IPS-18c (cell line): ENCODE measurements around the gene VPS72.
"Not testable (repeated sequence)": the region's sequence is repeated elsewhere in the genome, so short reads cannot be mapped to it uniquely, and the experiment has no call there.

ENCODE experiments used
- H3K4me3 ChIP-seq: 2 replicates; pipeline ENCODE4 v1.7.0; 2013; ENCODE audit warnings: low read depth, mild to moderate bottlenecking, low read length, moderate library complexity; ENCODE audit not compliant: insufficient read depth
- H3K9me3 ChIP-seq: one replicate; pipeline ENCODE4 v1.6.1; 2013; ENCODE audit warnings: mild to moderate bottlenecking, low read length, moderate library complexity; ENCODE audit not compliant: control insufficient read depth, insufficient read depth

VPS72 gene, protein sequence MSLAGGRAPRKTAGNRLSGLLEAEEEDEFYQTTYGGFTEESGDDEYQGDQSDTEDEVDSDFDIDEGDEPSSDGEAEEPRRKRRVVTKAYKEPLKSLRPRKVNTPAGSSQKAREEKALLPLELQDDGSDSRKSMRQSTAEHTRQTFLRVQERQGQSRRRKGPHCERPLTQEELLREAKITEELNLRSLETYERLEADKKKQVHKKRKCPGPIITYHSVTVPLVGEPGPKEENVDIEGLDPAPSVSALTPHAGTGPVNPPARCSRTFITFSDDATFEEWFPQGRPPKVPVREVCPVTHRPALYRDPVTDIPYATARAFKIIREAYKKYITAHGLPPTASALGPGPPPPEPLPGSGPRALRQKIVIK

DNA sequence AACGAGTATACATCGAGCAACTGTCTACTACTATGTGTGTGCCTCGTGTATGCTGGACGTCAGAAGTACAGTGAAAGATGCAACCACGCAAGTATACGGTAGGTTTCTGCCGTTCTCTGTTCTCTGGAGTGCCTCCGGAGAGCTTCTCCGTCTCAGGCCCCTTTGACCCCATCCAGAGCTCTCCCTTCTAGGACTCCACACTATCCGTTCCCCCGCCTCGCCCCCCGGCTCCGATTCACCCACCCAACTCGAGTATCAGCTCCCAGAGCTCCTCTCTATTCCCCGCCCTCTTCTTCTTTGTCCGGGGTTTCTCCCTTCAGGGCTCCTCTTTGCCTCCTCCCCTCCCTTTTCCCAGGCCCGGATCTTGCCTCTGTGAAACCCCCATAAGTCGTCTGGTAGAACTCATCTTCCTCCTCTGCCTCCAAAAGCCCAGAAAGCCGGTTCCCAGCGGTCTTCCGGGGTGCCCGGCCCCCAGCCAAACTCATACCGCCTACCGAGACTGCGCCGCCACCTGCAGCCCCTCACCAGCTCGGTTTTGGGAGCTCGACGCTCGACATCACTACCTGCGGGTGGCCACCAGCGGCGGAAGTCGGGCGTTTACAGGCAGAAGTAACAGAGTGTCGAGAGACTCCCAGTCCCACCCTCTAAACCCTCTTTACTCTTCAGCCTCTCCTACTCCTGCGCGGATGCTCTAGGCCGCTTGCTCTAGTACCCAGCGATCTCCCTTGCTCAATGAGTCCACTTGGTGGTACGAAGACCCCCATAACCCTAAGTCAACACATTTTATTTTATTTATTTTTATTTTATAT lies at the start of gene VPS72:
VPS72 (minus strand) TSS at position 561 of the 809 bp plus-strand sequence; CDS start at position 485, 76 bp downstream.
- Histone ChIP-seq H3K9me3 (peaks cover 2% of the 10 kb centered on the region), H3K4me3 (peak within 1 kb of the TSS; percentile 99)

DNA sequence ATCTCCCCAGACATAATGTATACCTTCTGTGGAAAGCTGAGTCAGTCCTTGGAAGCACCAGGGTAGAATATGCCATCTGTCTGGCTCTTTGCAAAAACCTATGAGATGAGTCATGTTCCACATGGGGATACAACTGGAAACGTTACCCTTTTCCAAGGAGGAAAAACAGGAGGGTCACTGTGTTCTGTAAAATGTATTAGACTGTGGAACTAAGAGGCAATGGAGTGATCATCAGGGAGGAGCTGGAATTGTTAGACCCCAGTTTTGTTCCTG lies 48.4 kb upstream of the VPS72 start:
- H3K4me3 ChIP-seq = no peak overlapping the region
- H3K9me3 ChIP-seq = no peaks in the 10 kb centered on the region

DNA sequence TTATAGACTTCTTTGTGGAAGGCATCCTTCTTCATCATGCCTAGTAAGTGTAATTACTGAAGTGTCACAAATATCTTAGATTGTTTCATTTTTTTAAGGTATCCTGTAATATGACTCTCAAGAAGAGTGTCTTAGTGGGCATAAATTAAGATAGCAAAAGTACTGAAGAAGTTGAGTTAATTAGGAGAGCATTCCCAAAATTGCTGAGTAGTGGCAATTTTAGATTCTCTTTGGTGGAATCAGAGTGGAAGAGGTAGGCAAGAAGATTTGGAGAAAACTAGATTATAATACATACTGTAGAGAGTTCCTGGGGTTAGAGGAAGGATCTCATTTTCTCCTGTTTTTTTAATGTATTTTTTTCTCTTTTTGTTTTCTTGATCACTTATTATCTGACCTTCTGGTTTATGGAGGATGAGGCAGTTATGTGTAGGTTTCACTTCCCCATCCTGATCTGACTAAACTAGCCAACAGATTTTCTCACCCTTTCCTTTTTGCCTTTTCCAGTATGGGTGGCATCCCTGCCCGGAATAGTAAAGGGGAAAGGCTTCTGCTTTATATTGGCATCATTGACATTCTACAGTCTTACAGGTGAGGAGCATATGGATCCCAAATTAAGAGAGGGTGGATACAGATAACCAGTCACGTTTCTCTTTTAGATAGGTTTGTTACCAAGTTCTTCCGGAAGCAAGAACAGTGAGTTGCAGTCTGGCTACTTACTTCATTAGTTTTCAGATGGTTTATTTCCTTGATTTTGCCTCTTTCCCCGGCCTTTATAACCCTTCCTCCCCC lies 47.9 kb upstream of the VPS72 start:
- no peaks in the 10 kb centered on the region for H3K9me3 ChIP-seq
- no peak overlapping the region for H3K4me3 ChIP-seq

DNA sequence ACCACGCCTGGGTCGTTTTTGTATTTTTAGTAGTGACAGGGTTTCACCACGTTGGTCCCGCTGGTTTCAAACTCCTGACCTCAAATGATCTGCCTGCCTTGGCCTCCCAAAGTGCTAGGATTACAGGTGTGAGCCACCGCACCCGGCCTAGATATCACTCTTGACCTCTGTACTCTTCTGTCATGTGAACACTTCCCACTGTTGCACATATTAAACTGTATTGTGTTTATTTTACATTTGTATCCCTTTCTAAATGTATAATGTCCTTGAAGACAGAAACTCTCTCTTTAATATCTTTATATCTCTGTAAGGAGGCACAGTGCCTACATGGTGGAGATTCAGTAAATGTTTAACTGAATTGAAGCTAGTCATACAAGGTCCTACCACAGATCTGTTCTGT lies 45.2 kb upstream of the VPS72 start:
- no peak overlapping the region for H3K4me3 ChIP-seq
- H3K9me3 ChIP-seq = peaks cover 3% of the 10 kb centered on the region

DNA sequence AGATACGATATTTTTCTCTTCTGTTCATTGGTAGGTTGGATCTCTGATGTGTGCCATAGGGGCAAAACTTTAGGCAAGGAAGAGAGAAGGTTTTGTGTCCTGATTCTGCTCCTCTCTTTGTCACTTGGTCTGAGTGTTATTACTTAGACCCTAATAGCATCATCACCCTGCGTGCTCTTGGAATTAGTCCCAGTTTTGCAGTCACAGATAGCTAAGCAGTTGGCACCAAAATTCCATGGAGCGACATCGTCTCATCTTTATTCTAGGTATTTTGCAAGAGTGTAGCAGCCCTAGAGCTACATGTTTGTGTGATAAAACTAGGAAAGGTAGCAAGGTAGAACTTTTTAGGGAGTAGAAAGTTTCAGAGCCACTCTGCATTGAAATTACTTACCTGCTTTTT lies 32.1 kb upstream of the VPS72 start:
- Histone ChIP-seq H3K9me3 (peaks cover 3% of the 10 kb centered on the region), H3K4me3 (no peak overlapping the region; the same call in 1 of the 2 replicates)

DNA sequence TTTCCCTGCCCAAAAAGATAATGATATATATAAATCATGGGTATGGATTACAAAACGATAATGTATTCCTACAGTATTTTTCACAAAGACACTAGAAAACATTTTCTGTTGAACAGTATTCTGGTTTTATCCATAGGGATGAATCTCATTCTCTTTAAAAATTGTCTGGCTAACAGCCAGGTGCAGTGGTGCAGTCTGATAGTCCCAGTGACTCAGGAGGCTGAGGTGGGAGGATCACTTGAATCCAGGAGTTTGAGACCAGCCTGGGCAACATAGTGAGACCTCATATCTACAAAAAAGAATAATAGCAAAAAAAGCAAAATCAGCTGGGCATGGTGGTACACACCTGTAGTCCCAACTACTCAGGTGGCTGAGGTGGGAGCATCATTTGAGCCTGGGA lies 31.6 kb upstream of the VPS72 start:
- Histone ChIP-seq H3K9me3 (peaks cover 3% of the 10 kb centered on the region), H3K4me3 (no peak overlapping the region)

DNA sequence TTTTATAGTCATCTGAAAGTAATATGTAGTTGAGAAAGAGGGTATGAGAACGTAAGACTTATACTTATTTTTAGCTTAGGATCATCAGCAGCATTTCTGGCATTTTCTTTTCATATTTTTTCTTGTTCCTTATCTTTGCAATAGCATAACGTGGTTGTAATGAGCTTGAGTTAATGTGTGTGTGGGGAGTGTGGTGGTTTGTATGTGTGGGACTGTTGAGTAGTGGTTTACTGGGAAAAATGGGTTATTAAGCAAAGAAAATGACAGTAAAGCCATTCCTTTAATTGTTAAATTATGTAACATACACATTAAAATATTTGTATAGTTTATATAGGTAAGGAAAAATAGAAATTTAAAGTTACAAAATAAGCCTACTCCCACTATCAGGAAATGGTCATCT lies 23.6 kb upstream of the VPS72 start:
- H3K4me3 ChIP-seq = no peak overlapping the region
- no peaks in the 10 kb centered on the region for H3K9me3 ChIP-seq

DNA sequence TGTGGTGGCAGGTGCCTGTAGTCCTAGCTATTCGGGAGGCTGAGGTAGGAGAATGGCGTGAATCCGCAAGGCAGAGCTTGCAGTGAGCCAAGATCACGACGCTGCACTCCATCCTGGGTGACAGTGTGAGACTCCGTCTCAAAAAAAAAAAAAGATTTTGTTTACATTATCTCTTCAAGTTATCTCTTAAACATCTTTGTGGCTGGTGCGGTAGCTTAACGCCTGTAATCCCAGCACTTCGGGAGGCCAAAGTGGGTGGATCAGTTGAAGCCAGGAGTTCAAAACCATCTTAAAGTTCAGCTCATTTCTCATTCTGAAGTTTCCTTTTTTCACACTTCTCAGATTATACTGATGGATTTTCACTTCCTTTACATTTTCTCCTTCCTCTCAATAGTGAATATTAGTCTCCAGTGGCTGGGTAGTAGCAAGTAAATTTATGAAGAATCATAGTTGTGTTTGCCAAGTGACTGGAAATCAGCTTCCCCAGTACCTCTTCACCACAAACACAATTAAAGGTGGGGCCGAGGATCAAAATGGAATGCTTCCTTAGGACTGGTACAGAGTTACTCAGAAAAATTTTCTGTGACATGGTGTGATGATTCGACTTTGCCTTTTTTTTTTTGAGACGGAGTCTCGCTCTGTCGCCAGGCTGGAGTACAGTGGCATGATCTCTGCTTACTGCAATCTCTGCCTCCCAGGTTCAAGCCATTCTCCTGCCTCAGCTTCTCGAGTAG lies 22.1 kb upstream of the VPS72 start:
- Histone ChIP-seq H3K4me3 (no peak overlapping the region), H3K9me3 (no peaks in the 10 kb centered on the region)

DNA sequence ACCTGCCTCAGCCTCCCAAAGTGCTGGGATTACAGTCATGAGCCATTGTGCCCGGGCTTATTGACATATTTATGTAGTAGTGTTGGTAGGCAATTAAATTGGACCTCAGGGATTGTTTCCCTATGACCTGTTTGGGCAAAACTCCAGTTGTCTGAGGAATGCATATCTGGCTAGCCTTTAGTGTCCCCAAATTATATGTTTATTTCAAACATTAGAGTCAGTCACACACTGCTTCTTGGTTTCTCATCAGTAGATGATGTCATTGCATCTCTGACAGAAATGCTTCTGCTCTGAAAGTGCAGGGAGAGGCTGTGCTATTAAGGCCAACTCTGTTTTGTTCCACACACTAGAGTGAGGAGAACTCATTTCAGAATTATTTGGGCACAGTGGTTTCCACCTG lies 20.8 kb upstream of the VPS72 start:
- Histone ChIP-seq H3K4me3 (no peak overlapping the region), H3K9me3 (no peaks in the 10 kb centered on the region)

DNA sequence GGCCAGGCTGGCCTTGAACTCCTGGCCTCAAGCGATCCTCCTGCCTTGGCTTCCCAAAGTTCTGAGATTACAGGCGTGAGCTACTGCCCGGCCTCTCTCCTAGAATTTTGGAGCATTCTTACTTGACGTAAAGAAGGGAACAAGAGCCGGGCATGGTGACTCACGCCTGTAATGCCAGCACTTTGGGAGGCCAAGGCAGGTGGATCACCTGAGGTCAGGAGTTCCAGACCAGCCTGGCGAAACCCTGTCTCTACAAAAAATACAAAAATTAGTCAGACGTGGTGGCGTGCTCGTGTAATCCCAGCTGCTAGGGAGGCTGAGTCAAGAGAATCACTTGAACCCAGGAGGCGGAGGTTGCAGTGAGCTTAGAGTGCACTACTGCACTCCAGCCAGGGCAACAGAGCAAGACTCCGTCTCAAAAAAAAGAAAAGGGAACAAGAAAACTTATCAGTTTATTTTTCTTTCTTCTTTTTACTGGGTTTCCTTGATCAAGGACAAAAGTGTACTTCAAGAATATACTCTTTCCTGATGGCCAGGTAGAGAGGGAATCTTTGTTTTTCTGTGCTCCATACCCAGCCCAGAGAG lies 15.5 kb upstream of the VPS72 start:
- not testable (repeated sequence) for H3K4me3 ChIP-seq, H3K9me3 ChIP-seq

DNA sequence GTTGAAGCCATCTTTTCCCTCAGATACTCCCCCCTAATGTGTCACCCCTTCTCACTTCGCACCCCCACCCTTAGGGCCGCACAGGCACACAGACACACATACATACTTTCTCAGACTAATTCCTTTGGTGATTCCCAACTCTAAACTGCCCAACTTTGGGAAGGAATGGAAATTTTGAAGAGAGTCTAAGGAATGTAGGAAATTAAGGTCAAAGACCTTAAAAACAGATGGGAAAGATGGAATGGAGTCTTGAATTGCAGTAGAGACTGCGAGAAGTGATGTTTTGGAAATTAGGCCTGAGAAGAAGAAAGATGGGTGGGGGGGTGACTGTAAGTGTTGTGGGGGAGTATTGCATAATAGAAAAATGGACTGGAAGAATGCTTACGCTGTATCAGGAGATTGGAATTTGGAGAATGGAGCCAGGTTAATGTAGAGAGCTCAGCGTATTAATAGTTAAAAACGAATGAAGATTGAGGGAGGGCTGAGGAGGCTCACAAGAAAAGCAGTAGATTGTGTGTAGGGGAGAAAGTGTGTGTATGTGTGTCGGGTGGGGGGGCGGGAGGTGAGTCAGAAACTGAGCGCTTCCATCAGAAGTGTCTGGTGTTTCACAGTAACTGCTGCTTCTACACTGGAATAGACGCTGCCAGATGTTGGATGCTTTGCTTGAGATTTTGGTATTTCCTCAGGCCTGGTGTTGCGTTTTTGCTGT lies 10.0 kb upstream of the VPS72 start:
- Histone ChIP-seq H3K4me3 (peak overlapping the region; percentile 100), H3K9me3 (no peaks in the 10 kb centered on the region)

DNA sequence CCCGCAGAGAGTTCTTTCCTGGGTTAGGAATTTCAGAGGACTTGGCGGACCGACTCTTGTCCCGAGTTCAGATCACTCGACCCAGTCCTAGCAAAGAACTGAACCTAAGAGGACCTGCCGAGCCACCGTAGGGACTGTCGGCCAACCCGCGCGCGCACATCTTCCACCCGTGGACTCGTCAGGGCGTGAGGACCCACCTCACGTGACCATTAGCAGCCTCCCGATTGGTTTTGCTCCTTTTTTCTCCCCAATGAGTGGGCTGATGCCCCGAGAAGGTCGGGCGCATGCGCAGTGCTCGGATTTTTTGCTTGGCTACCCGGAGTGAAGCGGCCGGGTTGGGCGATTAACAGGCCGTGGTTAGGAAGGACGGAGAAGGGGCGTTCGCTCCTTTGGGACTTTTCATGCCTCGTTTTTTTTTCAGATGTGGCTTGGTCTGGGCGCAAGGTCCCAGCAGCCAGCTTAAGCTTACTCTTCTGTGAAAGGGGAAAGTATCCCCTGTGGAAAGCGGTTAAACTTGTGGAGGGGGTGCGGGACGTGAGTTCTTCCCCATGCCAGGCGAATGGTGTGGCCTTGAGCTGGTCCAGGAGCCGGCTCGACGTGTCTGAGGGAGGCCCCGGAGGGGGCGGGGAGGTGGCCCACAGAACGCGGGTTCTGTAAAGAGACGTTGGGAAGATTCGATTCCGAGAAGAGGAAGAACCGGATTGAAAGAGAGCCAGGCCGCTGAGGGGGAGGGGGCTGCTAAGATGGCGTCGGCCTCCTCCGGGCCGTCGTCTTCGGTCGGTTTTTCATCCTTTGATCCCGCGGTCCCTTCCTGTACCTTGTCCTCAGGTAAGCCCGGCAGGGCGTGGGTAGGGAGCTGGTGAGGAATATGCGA lies 8.5 kb upstream of the VPS72 start, which contains the start of gene PIP5K1A:
PIP5K1A (plus strand) TSS at position 299 of the 874 bp plus-strand sequence; CDS start at position 744, 445 bp downstream.
- peak within 1 kb of the TSS; percentile 100 for H3K4me3 ChIP-seq
- H3K9me3 ChIP-seq = no peaks in the 10 kb centered on the region

DNA sequence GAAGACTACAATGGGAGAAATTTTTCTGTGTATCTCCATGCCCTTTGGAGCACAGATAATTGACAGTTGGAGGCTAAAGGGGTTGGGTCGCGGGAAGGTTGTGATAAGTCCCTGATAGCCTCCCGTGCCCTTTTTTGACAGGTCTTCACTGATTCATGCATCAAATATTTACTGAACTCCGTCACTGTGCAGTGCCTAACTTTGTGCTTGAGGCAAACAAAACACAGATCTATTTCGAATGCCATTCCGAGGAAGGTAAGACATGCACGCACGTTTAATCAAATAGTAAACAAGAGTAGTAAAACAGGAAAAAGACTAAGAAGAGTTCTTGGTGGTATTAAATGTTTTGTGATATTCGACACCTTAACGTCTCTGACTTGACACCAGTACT lies 7.9 kb upstream of the VPS72 start:
- peak overlapping the region; percentile 100 for H3K4me3 ChIP-seq
- H3K9me3 ChIP-seq = no peaks in the 10 kb centered on the region

DNA sequence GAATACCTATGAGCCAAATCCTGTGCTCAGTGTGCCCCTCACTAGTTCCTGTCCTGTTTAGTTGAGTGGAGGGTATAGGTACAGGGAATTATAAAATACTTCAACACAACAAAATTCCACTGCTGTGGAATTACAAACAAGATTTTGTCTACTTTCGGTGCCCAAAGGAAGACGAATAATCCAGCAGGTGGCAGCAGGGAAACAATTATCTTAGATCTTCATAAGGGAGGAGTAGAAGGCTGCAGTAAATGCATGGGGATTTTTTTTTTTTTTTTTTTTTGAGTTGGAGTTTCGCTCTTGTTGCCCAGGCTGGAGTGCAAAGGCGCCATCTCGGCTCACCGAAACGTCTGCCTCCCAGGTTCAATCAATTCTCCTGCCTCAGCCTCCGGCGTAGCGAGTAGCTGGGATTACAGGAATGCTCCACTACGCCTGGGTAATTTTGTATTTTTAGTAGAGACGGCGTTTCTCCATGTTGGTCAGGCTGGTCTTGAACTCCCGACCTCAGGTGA lies 6.3 kb upstream of the VPS72 start:
- Histone ChIP-seq H3K4me3 (no peak overlapping the region), H3K9me3 (no peaks in the 10 kb centered on the region)

DNA sequence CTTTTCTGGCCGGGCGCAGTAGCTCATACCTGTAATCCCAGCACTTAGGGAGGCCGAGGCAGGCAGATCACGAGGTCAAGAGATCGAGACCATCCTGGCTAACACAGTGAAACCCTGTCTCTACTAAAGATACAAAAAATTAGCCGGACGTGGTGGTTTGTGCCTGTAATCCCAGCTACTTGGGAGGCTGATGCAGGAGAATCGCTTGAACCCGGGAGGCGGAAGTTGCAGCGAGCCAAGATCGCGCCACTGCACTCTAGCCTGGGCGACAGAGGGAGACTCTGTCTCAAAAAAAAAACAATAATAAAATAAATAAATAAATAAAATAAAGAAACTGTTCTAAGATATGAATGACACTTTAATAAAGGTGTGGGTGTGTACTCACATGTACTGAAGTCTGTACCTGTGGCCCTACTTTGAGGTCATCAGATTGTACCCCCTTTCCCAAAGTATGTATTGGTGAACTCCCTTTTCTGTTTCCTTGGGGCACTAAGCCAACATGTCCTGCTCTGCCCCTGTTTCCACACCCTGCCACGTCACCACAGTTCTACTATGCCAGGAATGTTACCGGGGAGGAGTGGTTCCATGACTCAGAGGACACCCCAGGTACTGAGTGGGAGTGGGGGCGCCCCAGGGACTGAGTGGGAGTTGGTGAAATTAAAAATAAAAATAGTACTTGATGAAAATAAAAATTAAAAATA lies 5.0 kb upstream of the VPS72 start:
- H3K4me3 ChIP-seq = not testable (repeated sequence)

More for the DNA sequence above, 5.0 kb upstream of the VPS72 start:
- H3K9me3 ChIP-seq = not testable (repeated sequence)
